GM18499 (cell line): ENCODE measurements around the gene OTC.

Experiments
- ATAC-seq: cut with Tn5 transposase; IDR thresholded peaks from one replicate; pipeline ENCODE4 v1.9.1; 2021; ENCODE audit warnings: moderate number of reproducible peaks; ENCODE audit not compliant: insufficient read depth, unreplicated experiment

OTC gene

DNA sequence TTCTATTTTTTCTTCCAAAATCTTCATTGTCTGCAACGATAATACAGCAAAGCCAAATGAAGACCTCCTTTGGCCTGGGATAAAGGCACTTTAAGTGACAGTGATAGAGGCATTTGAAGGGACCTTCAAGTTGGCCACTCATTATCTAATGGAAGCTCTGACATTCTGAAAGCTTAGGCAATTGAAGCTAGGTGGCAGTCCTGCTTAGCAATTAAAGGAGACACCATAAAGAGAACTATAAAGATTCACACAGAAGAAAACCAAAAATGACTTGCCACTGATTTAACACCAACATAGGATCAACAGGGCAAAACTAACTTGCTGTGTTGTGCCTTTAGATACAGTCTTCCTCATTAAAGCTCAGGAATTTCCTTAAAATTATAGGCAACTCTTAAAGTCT is 105.7 kb downstream of the OTC start:
- no peak for ATAC-seq

DNA sequence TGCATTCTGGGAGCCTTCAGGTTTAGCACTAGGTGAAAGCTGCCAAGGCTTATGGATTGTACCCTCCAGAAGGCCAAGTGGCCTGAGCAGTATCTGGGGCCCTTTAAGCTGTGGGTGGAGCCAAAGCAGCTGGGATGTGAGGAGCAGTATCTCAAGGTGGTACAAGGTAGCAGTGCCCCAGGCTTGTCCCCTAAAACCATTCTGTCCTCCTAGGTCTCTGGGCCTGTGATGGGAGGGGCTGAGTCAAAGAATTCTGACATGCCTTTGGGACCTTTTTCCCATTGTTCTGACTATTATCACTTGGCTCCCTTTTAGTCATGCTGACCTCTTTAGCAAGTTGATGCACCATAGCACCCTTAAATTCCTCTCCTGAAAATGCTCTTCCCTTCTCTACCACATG is 109.9 kb downstream of the OTC start:
- no peak for ATAC-seq

DNA sequence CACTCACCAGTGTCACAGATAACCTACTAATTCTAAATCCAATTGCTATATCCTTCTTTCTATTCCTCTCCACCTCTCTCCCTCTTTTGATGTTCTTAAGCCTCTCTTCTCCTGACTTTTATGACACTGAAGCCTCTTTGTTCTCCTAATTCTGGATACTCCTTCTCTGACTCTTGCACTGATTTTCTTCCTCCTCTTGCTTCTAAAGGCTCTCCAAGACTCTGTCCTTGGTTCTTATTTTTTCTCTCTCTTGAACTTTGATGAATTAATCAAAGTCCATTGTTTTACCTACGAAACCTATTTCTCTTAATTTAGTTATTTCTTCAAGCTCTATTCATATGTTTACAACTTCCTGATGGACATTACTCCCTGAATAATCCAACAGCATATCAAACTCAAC is 113.3 kb downstream of the OTC start:
- ATAC-seq: no peak

DNA sequence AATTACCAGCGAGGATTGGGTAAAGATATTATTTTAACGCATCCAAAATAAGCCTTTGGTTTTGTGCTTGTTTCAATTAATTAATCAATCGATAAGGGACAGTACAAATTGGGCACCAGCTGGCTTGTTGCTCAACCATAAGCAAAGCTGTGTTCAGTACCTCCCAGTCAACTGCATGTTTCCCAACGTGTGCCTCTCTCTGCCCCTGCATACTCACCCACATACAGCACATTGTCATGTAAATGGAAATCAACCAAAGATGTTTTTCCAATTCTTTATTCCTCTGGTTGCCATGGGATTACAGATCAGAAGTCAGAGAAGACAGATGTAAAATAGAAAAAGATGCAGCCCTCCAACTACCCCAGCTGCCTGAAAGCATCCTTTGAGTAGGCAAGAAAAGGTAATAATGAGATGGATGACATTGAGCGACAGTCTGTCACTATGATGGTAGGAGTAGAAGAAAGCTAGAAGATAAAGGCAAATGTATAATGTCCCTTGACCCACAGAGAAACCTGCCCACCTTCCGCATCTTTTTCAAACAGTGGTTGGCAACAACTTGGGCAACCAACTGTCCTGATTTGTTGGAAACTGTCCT is 116.3 kb downstream of the OTC start:
- no peak for ATAC-seq
